ENCODE data around the gene TSKS. TPM values are rescaled to one million over a fixed set of nuclear protein-coding genes. Genes with fewer than 3 reads are reported as not detected.

The TSKS gene
- total RNA-seq, 4 donors from 2014 or later: 1.1 to 2.5 (median 1.6) TPM

- DNase-seq (ENCODE audit: low spot score in 2 of 2): no peak
- no peak overlapping the region for H3K4me3 ChIP-seq
Observed at GRCh38 chr19:49746206-49746958, 16.7 kb downstream of the TSKS start.

GRCh38 chr19:49744946-49745381 lies 18.1 kb downstream of the TSKS start:
- TF ChIP-seq POLR2A (IDR thresholded peaks at IDR 0.05): no peak
- no peak for TF ChIP-seq EP300 (IDR thresholded peaks at IDR 0.05)
- no peak for TF ChIP-seq CTCF (IDR thresholded peaks at IDR 0.05)
- no peak overlapping the region for H3K4me3 ChIP-seq
- 90 to 95% methylated on average over 21 to 23 of the region's 23 CpGs for WGBS, 2 donors
- no peaks in the 10 kb centered on the region for H3K9me3 ChIP-seq
- H3K27ac ChIP-seq: no peak overlapping the region
- H3K4me1 ChIP-seq: no peaks in the 10 kb centered on the region
- no peaks in the 10 kb centered on the region for H3K27me3 ChIP-seq
- no peaks in the 10 kb centered on the region for H3K36me3 ChIP-seq
- DNase-seq (ENCODE audit: low spot score in 2 of 2): no peak

More at GRCh38 chr19:49746206-49746958, 16.7 kb downstream of the TSKS start:
- Histone ChIP-seq H3K27me3 (no peaks in the 10 kb centered on the region), H3K27ac (no peak overlapping the region), H3K36me3 (no peaks in the 10 kb centered on the region), H3K4me1 (no peaks in the 10 kb centered on the region), H3K9me3 (no peaks in the 10 kb centered on the region)
- TF ChIP-seq CTCF (IDR thresholded peaks at IDR 0.05) (no peak), POLR2A (IDR thresholded peaks at IDR 0.05) (no peak), EP300 (IDR thresholded peaks at IDR 0.05) (no peak)
- 50 to 59% methylated on average over 52 of the region's 52 CpGs for WGBS, 2 donors

DNA sequence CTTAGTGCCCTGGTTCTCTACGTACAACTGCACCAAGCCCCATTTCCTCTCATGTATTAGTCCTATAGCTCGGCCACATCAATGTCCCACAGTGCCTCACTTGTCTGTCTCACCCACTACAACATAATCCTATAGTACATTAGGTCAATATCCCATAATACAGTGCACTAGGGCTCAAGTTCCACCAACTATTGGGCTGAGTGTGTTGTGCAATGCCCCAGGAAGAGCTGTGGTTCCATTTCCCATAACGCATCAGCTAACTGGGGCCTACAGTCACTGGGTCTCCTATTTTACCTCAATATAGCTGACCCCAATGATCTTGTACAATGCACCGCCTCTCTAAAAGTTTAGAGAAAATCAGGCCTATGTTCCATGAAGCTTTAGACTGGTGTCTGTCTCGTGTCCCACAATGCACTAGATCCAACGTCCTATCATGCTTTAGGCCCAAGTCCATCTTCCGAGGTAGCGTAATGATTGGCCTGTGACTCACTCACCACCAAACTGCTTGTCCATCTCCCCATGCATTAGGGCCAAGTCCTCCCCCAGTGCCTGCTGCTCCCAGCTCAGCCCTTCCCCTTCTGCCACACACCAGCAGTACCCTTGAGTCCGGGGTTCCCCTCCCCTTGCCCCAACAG lies 21.8 kb downstream of the TSKS start:
- Histone ChIP-seq H3K27ac (no peak overlapping the region), H3K9me3 (no peaks in the 10 kb centered on the region), H3K4me1 (no peaks in the 10 kb centered on the region), H3K27me3 (no peaks in the 10 kb centered on the region), H3K36me3 (no peaks in the 10 kb centered on the region), H3K4me3 (no peak overlapping the region)
- WGBS, 2 donors: 87 to 90% methylated on average over 8 to 9 of the region's 9 CpGs
- TF ChIP-seq EP300 (IDR thresholded peaks at IDR 0.05) (no peak), POLR2A (IDR thresholded peaks at IDR 0.05) (no peak), CTCF (IDR thresholded peaks at IDR 0.05) (no peak)
- DNase-seq (ENCODE audit: low spot score in 2 of 2): no peak

DNA sequence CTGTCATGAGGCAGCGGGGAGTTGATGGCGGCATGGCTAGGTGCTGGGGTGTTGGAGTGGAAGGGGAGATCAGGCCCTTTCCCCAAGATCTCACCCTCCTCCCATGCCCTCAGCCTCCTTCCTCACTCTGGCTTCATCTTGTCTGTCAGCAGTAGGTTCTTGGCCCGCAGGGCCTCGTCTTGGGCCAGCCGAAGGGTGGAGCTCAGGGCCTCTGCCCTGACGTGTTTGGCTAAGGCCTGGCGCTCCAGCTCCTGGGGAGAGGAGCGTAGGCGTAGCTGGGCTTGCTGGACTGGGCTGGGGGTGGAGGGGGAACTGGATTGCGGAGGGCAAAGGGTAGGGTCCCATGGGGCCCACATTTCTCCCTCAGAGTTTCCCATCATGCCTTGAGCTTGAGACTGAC lies 23.2 kb downstream of the TSKS start:
- no peaks in the 10 kb centered on the region for H3K27me3 ChIP-seq
- TF ChIP-seq EP300 (IDR thresholded peaks at IDR 0.05) (no peak), POLR2A (IDR thresholded peaks at IDR 0.05) (no peak), CTCF (IDR thresholded peaks at IDR 0.05) (no peak)
- H3K9me3 ChIP-seq: no peaks in the 10 kb centered on the region
- H3K4me3 ChIP-seq: no peak overlapping the region
- 77 to 80% methylated on average over 9 to 10 of the region's 10 CpGs for WGBS, 2 donors
- no peak overlapping the region for H3K27ac ChIP-seq
- no peaks in the 10 kb centered on the region for H3K4me1 ChIP-seq
- no peak for DNase-seq (ENCODE audit: low spot score in 2 of 2)
- no peaks in the 10 kb centered on the region for H3K36me3 ChIP-seq

- Histone ChIP-seq H3K4me1 (no peaks in the 10 kb centered on the region), H3K27ac (no peak overlapping the region), H3K36me3 (no peaks in the 10 kb centered on the region), H3K27me3 (no peaks in the 10 kb centered on the region), H3K9me3 (no peaks in the 10 kb centered on the region), H3K4me3 (no peak overlapping the region)
- 89 to 91% methylated on average over 1 of the region's 1 CpG for WGBS, 2 donors
- no peak for DNase-seq (ENCODE audit: low spot score in 2 of 2)
- TF ChIP-seq CTCF (IDR thresholded peaks at IDR 0.05): no peak
- no peak for TF ChIP-seq EP300 (IDR thresholded peaks at IDR 0.05)
- no peak for TF ChIP-seq POLR2A (IDR thresholded peaks at IDR 0.05)
Observed at GRCh38 chr19:49739098-49739497, 24.0 kb downstream of the TSKS start.
